IMR-90 (cell line): ENCODE measurements around the gene ABR.

Source experiments
- BHLHE40 ChIP-seq: fragments of 150-350 bp; IDR thresholded peaks from 2 replicates; pipeline ENCODE4 v1.6.1; 2016; ENCODE audit warnings: mild to moderate bottlenecking, low read depth, low read length
- FOS ChIP-seq: fragments of 150-350 bp; IDR thresholded peaks from 2 replicates; pipeline ENCODE4 v1.6.1; 2016; ENCODE audit warnings: low read depth, low read length
- MAZ ChIP-seq: IDR thresholded peaks from 2 replicates; pipeline ENCODE4 v1.6.1; 2012; ENCODE audit warnings: low read depth, mild to moderate bottlenecking, low read length, improper control_type of control experiment, moderate library complexity, borderline replicate concordance
- MXI1 ChIP-seq: IDR thresholded peaks from 2 replicates; pipeline ENCODE4 v1.6.1; 2012; ENCODE audit warnings: low read depth, mild to moderate bottlenecking, low read length, moderate library complexity, borderline replicate concordance
- NFE2L2 ChIP-seq: fragments of 150-350 bp; IDR thresholded peaks from 2 replicates; pipeline ENCODE4 v1.6.1; 2016; ENCODE audit warnings: low read depth, mild to moderate bottlenecking, low read length
- POLR2A ChIP-seq: IDR thresholded peaks from 2 replicates; pipeline ENCODE4 v1.6.1; 2012; ENCODE audit warnings: mild to moderate bottlenecking, low read depth, low read length
- RAD21 ChIP-seq: IDR thresholded peaks from 2 replicates; pipeline ENCODE4 v1.6.1; 2012; ENCODE audit warnings: low read length, improper control_type of control experiment
- RCOR1 ChIP-seq: IDR thresholded peaks from 2 replicates; pipeline ENCODE4 v1.6.1; 2012; ENCODE audit warnings: mild to moderate bottlenecking, low read length, improper control_type of control experiment; ENCODE audit not compliant: insufficient replicate concordance
- RFX5 ChIP-seq: IDR thresholded peaks from 2 replicates; pipeline ENCODE4 v1.8.0; 2012; ENCODE audit warnings: low read depth, mild to moderate bottlenecking, low read length, moderate library complexity
- SMC3 ChIP-seq: fragments of 150-350 bp; IDR thresholded peaks from 2 replicates; pipeline ENCODE4 v1.6.1; 2016; ENCODE audit warnings: low read depth, mild to moderate bottlenecking, antibody characterized with exemption, low read length, moderate library complexity
- USF2 ChIP-seq: fragments of 150-350 bp; IDR thresholded peaks from 2 replicates; pipeline ENCODE4 v1.6.1; 2017; ENCODE audit warnings: mild to moderate bottlenecking, antibody characterized with exemption, low read length, low read depth
- TF ChIP-seq, protein P1 (sequence below): conservative IDR thresholded peaks from 2 replicates; pipeline ENCODE4 v1.5.1; 2012; ENCODE audit warnings: mild to moderate bottlenecking, low read depth, low read length, improper control_type of control experiment
- TF ChIP-seq, protein P2 (sequence below): fragments of 150-350 bp; IDR thresholded peaks from 2 replicates; pipeline ENCODE4 v1.6.1; 2016; ENCODE audit warnings: low read depth, mild to moderate bottlenecking, low read length, moderate library complexity, borderline replicate concordance

- TF ChIP-seq, protein P1, sequence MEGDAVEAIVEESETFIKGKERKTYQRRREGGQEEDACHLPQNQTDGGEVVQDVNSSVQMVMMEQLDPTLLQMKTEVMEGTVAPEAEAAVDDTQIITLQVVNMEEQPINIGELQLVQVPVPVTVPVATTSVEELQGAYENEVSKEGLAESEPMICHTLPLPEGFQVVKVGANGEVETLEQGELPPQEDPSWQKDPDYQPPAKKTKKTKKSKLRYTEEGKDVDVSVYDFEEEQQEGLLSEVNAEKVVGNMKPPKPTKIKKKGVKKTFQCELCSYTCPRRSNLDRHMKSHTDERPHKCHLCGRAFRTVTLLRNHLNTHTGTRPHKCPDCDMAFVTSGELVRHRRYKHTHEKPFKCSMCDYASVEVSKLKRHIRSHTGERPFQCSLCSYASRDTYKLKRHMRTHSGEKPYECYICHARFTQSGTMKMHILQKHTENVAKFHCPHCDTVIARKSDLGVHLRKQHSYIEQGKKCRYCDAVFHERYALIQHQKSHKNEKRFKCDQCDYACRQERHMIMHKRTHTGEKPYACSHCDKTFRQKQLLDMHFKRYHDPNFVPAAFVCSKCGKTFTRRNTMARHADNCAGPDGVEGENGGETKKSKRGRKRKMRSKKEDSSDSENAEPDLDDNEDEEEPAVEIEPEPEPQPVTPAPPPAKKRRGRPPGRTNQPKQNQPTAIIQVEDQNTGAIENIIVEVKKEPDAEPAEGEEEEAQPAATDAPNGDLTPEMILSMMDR, result no peak
- TF ChIP-seq, protein P2, sequence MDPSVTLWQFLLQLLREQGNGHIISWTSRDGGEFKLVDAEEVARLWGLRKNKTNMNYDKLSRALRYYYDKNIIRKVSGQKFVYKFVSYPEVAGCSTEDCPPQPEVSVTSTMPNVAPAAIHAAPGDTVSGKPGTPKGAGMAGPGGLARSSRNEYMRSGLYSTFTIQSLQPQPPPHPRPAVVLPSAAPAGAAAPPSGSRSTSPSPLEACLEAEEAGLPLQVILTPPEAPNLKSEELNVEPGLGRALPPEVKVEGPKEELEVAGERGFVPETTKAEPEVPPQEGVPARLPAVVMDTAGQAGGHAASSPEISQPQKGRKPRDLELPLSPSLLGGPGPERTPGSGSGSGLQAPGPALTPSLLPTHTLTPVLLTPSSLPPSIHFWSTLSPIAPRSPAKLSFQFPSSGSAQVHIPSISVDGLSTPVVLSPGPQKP, result no peak
- TF ChIP-seq BHLHE40 (no peak), RAD21 (no peak), USF2 (no peak), MXI1 (no peak), POLR2A (no peak), SMC3 (no peak), FOS (no peak), NFE2L2 (no peak), RFX5 (no peak), MAZ (no peak), RCOR1 (no peak)
These were observed 54.0 kb downstream of the ABR start for GRCh38 chr17:1125788-1126145.
